HepG2 (cell line): ENCODE measurements around the gene C1GALT1C1. TPM values are rescaled to one million over a fixed set of nuclear protein-coding genes. Genes with fewer than 3 reads are reported as not detected.
A peak's percentile ranks its signal among the peaks of the same experiment; 100 is the strongest.

Source experiments
- ATF2 ChIP-seq: sonication (generic); formaldehyde crosslinking; IDR thresholded peaks from 2 replicates; pipeline ENCODE4 v1.4.0; 2020; ENCODE audit warnings: missing genetic modification reagents
- HNRNPL ChIP-seq: fragments of 200-400 bp; formaldehyde crosslinking; IDR thresholded peaks from 2 replicates; pipeline ENCODE4 v1.6.1; 2017; ENCODE audit warnings: mild to moderate bottlenecking, low read depth, low read length
- MEIS2 ChIP-seq: sonication (generic); formaldehyde crosslinking; IDR thresholded peaks from 2 replicates; pipeline ENCODE4 v1.9.0; 2021; ENCODE audit warnings: mild to moderate bottlenecking, missing genetic modification reagents
- NONO ChIP-seq, 2 experiments: fragments of 450-650 bp in 1 of 2; sonication (generic) in 1 of 2; formaldehyde crosslinking in 1 of 2; IDR thresholded peaks in 1 of 2; conservative IDR thresholded peaks in 1 of 2; 2 replicates each; pipeline versions ENCODE4 v1.6.1 to v1.8.0; 2017 to 2022; ENCODE audit warnings: mild to moderate bottlenecking in 1 of 2, missing genetic modification reagents in 1 of 2, moderate library complexity in 1 of 2
- RCOR2 ChIP-seq: IDR thresholded peaks from 2 replicates; pipeline ENCODE4 v1.6.1; 2016; ENCODE audit warnings: missing biosample characterization, missing genetic modification reagents
- UBTF ChIP-seq: sonication (generic); formaldehyde crosslinking; IDR thresholded peaks from 2 replicates; pipeline ENCODE4 v1.4.0; 2020; ENCODE audit warnings: mild to moderate bottlenecking, missing genetic modification reagents
- ZBTB8A ChIP-seq: sonication (generic); formaldehyde crosslinking; IDR thresholded peaks from 2 replicates; pipeline ENCODE4 v1.4.0; 2020; ENCODE audit warnings: mild to moderate bottlenecking, low read depth, missing genetic modification reagents, borderline replicate concordance
- ZMAT3 ChIP-seq: sonication (generic); formaldehyde crosslinking; conservative IDR thresholded peaks from 2 replicates; pipeline ENCODE4 v1.7.0; 2021; ENCODE audit warnings: missing genetic modification reagents
- ZNF225 ChIP-seq: sonication (generic); formaldehyde crosslinking; IDR thresholded peaks from 2 replicates; pipeline ENCODE4 v1.4.0; 2020; ENCODE audit warnings: mild to moderate bottlenecking, missing genetic modification reagents
- ZNF367 ChIP-seq: sonication (generic); formaldehyde crosslinking; IDR thresholded peaks from 2 replicates; pipeline ENCODE4 v1.4.0; 2020; ENCODE audit warnings: missing genetic modification reagents, borderline replicate concordance
- ZNF550 ChIP-seq: sonication (generic); formaldehyde crosslinking; IDR thresholded peaks from 2 replicates; pipeline ENCODE4 v1.4.0; 2020; ENCODE audit warnings: mild to moderate bottlenecking, missing genetic modification reagents, borderline replicate concordance
- ZNF558 ChIP-seq: sonication (generic); formaldehyde crosslinking; IDR thresholded peaks from 2 replicates; pipeline ENCODE4 v1.9.0; 2022; ENCODE audit warnings: mild to moderate bottlenecking, missing genetic modification reagents, borderline replicate concordance
- ZNF567 ChIP-seq: sonication (generic); formaldehyde crosslinking; IDR thresholded peaks from 2 replicates; pipeline ENCODE4 v1.8.1; 2023; ENCODE audit warnings: mild to moderate bottlenecking, missing genetic modification reagents, borderline replicate concordance
- ZNF605 ChIP-seq: sonication (generic); formaldehyde crosslinking; IDR thresholded peaks from 2 replicates; pipeline ENCODE4 v1.8.0; 2022; ENCODE audit warnings: mild to moderate bottlenecking, missing genetic modification reagents
- ZNF639 ChIP-seq: conservative IDR thresholded peaks from 2 replicates; pipeline ENCODE4 v1.6.1; 2018; ENCODE audit warnings: missing genetic modification reagents
- ZNF878 ChIP-seq: sonication (generic); formaldehyde crosslinking; IDR thresholded peaks from 2 replicates; pipeline ENCODE4 v1.8.1; 2023; ENCODE audit warnings: mild to moderate bottlenecking, missing genetic modification reagents, moderate library complexity
- ZSCAN22 ChIP-seq: sonication (generic); formaldehyde crosslinking; IDR thresholded peaks from 2 replicates; pipeline ENCODE4 v1.4.0; 2020; ENCODE audit warnings: mild to moderate bottlenecking, missing genetic modification reagents
- polyA plus RNA-seq, 8 experiments: library from polyadenylated mRNA; depleted of rRNA in 3 of 8; stranded (reverse) in 7 of 8; unstranded in 1 of 8; fragments of >200 nt; fragmentation: Illumina TruSeq in 4 of 8; extraction: Trizol in 4 of 8; gene quantifications; 2 replicates each; pipeline versions ENCODE4 v1.2.1 to v1.2.3, GENCODE V29; 2011 to 2016; ENCODE audit warnings: low read depth in 4 of 8, missing spikeins in 1 of 8, mixed read lengths in 1 of 8; ENCODE audit not compliant: insufficient read depth in 1 of 8
- total RNA-seq, 5 experiments: library from RNA; depleted of rRNA; stranded (reverse); fragments of >200 nt; fragmentation: Illumina TruSeq; extraction: Trizol; gene quantifications; 2 replicates each; pipeline ENCODE4 v1.2.3, GENCODE V29; 2016; ENCODE audit warnings: low read depth in 1 of 5
- TF ChIP-seq, protein P1 (sequence below): sonication (generic); formaldehyde crosslinking; IDR thresholded peaks from 2 replicates; pipeline ENCODE4 v1.5.0; 2020; ENCODE audit warnings: missing genetic modification reagents

Gene C1GALT1C1
- total and polyA plus RNA-seq, 2 of the 13 experiments (the other 11 are each of a cell fraction or from before 2014, with no cell fraction given) = 26.3 to 31.9 TPM

DNA sequence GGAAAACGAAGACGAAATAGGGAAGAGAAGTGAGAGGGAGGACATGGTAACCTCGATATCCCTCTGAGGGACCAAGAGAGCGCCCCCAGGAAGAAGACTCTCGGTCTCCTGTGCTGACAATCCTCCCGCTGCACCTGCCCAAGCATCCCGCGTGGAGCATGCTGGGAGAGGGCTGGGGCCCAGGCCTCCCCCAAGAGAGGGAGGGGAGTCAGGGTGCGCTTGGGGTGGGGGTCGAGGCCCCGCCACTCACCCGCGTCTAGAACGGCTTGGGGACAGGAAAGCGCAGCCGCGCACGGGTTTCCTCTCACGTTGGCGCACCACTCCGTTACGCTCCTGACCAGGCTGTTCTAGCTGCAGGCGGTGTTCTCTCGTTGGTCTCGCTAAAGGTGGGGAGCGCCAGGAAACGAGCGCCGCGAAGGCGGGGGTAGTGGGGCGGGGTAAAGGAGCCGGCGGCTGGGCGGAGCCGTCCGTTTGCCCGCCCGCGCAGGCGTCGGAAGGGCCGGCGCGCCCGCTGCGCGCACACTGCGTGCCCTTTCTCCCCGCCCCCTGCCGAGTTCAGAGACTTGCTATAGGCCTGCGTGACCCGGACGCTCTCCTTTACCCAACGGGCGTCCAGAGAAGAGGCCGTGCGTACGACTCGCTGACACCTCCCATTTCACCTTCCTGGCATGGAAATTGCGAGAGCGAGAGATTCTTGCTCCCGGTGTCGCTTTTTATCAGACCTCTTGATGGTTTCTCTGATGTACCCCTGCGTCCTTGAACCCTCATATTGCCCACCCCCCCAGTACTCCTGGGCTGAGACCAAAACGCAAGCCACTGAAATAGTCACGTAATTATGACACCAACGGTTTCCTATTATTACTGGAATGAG lies at the start of gene C1GALT1C1 (continued):
- TF ChIP-seq, protein P1, sequence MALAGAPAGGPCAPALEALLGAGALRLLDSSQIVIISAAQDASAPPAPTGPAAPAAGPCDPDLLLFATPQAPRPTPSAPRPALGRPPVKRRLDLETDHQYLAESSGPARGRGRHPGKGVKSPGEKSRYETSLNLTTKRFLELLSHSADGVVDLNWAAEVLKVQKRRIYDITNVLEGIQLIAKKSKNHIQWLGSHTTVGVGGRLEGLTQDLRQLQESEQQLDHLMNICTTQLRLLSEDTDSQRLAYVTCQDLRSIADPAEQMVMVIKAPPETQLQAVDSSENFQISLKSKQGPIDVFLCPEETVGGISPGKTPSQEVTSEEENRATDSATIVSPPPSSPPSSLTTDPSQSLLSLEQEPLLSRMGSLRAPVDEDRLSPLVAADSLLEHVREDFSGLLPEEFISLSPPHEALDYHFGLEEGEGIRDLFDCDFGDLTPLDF = 0 out of 2 replicates have a peak, but pooled peaks have one; percentile 27
- TF ChIP-seq ZNF367 (no peak), ZNF225 (CRISPR knock-in tag) (no peak), MEIS2 (CRISPR knock-in tag) (no peak), ZNF605 (0 out of 2 replicates have a peak, but pooled peaks have one; percentile 13), ZNF878 (no peak), ZNF567 (CRISPR knock-in tag) (no peak), ATF2 (CRISPR knock-in tag) (no peak; the same call in 1 of the 2 replicates), UBTF (CRISPR knock-in tag) (no peak), RCOR2 (CRISPR knock-in tag) (no peak), ZBTB8A (CRISPR knock-in tag) (no peak), ZNF558 (no peak), HNRNPL (no peak), ZNF550 (no peak), NONO (IDR thresholded peaks at IDR 0.05) (no peak), NONO (CRISPR knock-in tag; conservative IDR thresholded peaks at IDR 0.05) (peak; percentile 38), ZSCAN22 (CRISPR knock-in tag) (no peak), ZMAT3 (CRISPR knock-in tag) (no peak), ZNF639 (CRISPR knock-in tag) (no peak)
